Neural crest cell (in vitro differentiated cells): ENCODE data around the gene OSBPL6. TPM values are rescaled to one million over a fixed set of nuclear protein-coding genes. Genes with fewer than 3 reads are reported as not detected.

Source experiments
- DNase-seq: peaks from one replicate; pipeline ENCODE4 v3.0.0; 2021; ENCODE audit warnings: low read depth, mixed read lengths, low spot score
- H3K27ac Mint-ChIP-seq: one replicate; pipeline ENCODE4 v1.8.0; 2021; ENCODE audit warnings: mild to moderate bottlenecking, mixed read lengths; ENCODE audit not compliant: unreplicated experiment
- H3K27me3 Mint-ChIP-seq: 2 replicates; pipeline ENCODE4 v1.8.0; 2021; ENCODE audit warnings: low read depth, mild to moderate bottlenecking, mixed read lengths
- H3K36me3 Mint-ChIP-seq: 2 replicates; pipeline ENCODE4 v1.8.0; 2021; ENCODE audit warnings: low read depth, mild to moderate bottlenecking, mixed read lengths
- H3K4me1 Mint-ChIP-seq: 2 replicates; pipeline ENCODE4 v1.8.0; 2021; ENCODE audit warnings: mixed read lengths
- H3K4me3 Mint-ChIP-seq: one replicate; pipeline ENCODE4 v1.8.0; 2021; ENCODE audit warnings: mild to moderate bottlenecking, mixed read lengths
- H3K9me3 Mint-ChIP-seq: 2 replicates; pipeline ENCODE4 v1.8.0; 2021; ENCODE audit warnings: mixed read lengths
- total RNA-seq: library from RNA; stranded (reverse); gene quantifications from 2 replicates; pipeline ENCODE4 v1.2.1, GENCODE V29; 2021
- TF ChIP-seq, protein P1 (sequence below): fragments of 200-600 bp; sonication (generic); conservative IDR thresholded peaks from 2 replicates; pipeline ENCODE4 v1.5.0; 2021; ENCODE audit warnings: antibody characterized with exemption, mild to moderate bottlenecking

Gene OSBPL6
- total RNA-seq, 1 donor from 2014 or later: 10.8 TPM

- no peak for DNase-seq
- TF ChIP-seq, protein P1, sequence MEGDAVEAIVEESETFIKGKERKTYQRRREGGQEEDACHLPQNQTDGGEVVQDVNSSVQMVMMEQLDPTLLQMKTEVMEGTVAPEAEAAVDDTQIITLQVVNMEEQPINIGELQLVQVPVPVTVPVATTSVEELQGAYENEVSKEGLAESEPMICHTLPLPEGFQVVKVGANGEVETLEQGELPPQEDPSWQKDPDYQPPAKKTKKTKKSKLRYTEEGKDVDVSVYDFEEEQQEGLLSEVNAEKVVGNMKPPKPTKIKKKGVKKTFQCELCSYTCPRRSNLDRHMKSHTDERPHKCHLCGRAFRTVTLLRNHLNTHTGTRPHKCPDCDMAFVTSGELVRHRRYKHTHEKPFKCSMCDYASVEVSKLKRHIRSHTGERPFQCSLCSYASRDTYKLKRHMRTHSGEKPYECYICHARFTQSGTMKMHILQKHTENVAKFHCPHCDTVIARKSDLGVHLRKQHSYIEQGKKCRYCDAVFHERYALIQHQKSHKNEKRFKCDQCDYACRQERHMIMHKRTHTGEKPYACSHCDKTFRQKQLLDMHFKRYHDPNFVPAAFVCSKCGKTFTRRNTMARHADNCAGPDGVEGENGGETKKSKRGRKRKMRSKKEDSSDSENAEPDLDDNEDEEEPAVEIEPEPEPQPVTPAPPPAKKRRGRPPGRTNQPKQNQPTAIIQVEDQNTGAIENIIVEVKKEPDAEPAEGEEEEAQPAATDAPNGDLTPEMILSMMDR: no peak
- no peaks in the 10 kb centered on the region for H3K27me3 Mint-ChIP-seq
- H3K27ac Mint-ChIP-seq: no peak overlapping the region
- H3K9me3 Mint-ChIP-seq: peaks cover 2% of the 10 kb centered on the region
- no peaks in the 10 kb centered on the region for H3K4me1 Mint-ChIP-seq
- no peak overlapping the region for H3K4me3 Mint-ChIP-seq
- H3K36me3 Mint-ChIP-seq: peaks cover 49% of the 10 kb centered on the region
Measured at GRCh38 chr2:178425255-178425827, 231.0 kb downstream of the OSBPL6 start.

DNA sequence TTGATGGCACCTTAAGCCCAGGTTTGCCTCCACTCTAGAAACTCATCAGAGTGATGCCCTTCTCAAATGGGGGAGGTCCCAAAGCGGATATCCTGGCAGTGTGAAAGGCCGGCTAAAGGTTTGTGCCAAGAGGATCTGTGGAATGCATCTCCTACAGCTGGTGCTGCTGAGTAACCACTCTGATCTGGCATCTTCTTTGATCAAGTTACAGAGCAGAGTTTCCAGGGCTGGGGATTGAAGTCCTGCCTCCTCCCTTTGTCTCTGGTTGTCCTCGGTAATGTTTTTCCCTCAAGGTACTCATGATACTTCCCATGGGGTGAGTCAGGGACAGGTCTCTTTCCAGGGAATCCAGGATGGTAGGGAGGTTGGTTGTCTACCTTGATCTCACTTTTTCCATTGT lies 232.1 kb downstream of the OSBPL6 start:
- Mint-ChIP-seq H3K36me3 (peaks cover 49% of the 10 kb centered on the region), H3K9me3 (peaks cover 2% of the 10 kb centered on the region), H3K27me3 (no peaks in the 10 kb centered on the region), H3K27ac (no peak overlapping the region), H3K4me3 (no peak overlapping the region), H3K4me1 (no peaks in the 10 kb centered on the region)
- no peak for DNase-seq
- TF ChIP-seq, protein P1: no peak

GRCh38 chr2:178427458-178427857 lies 233.1 kb downstream of the OSBPL6 start:
- no peak overlapping the region for H3K4me3 Mint-ChIP-seq
- H3K27me3 Mint-ChIP-seq: no peaks in the 10 kb centered on the region
- H3K4me1 Mint-ChIP-seq: no peaks in the 10 kb centered on the region
- H3K9me3 Mint-ChIP-seq: peaks cover 2% of the 10 kb centered on the region
- TF ChIP-seq, protein P1: no peak
- H3K36me3 Mint-ChIP-seq: peaks cover 47% of the 10 kb centered on the region
- H3K27ac Mint-ChIP-seq: no peak overlapping the region
- DNase-seq: no peak

- Mint-ChIP-seq H3K27ac (no peak overlapping the region), H3K27me3 (no peaks in the 10 kb centered on the region), H3K4me3 (no peak overlapping the region), H3K9me3 (peaks cover 2% of the 10 kb centered on the region), H3K4me1 (no peaks in the 10 kb centered on the region), H3K36me3 (peaks cover 45% of the 10 kb centered on the region)
- TF ChIP-seq, protein P1: no peak
- no peak for DNase-seq
Measured at GRCh38 chr2:178428396-178428806, 234.1 kb downstream of the OSBPL6 start.

DNA sequence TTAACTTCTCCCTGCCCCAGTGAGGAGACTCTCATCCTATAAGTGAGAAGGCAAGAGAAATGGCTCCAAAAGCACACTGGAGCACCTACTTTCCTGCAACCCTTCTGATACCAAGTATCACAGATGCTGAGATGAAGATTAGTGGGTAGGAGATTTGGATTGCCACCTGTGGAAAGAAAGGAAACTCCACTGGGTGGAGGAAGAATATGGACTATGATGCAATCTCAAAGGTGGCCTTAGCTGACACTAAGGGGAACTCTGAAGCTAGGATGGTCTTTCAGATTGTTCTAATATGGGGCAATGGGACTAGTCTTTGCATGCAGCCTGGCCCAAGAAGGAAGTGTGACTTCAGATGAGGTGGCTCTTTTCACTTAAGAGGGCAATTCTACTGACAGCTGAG lies 235.0 kb downstream of the OSBPL6 start:
- Mint-ChIP-seq H3K4me1 (no peaks in the 10 kb centered on the region), H3K27me3 (no peaks in the 10 kb centered on the region), H3K27ac (no peak overlapping the region), H3K4me3 (no peak overlapping the region), H3K36me3 (peaks cover 39% of the 10 kb centered on the region), H3K9me3 (peaks cover 2% of the 10 kb centered on the region)
- no peak for DNase-seq
- TF ChIP-seq, protein P1: no peak
